Activated CD4-positive, alpha-beta T cell treated with anti-CD3 and anti-CD28 coated beads, Interleukin-2, Interleukin-6, amounts not matched to agents 100 ng/mL and 50 ng/mL, durations not matched to agents 16 hours and 8 hours (primary cell): ENCODE data around the gene FPGS.
"Not testable (repeated sequence)": the region's sequence is repeated elsewhere in the genome, so short reads cannot be mapped to it uniquely, and the experiment has no call there.

Source experiments
- DNase-seq: peaks from one replicate; pipeline ENCODE4 v3.0.0-alpha.2; 2020

The FPGS gene

DNA sequence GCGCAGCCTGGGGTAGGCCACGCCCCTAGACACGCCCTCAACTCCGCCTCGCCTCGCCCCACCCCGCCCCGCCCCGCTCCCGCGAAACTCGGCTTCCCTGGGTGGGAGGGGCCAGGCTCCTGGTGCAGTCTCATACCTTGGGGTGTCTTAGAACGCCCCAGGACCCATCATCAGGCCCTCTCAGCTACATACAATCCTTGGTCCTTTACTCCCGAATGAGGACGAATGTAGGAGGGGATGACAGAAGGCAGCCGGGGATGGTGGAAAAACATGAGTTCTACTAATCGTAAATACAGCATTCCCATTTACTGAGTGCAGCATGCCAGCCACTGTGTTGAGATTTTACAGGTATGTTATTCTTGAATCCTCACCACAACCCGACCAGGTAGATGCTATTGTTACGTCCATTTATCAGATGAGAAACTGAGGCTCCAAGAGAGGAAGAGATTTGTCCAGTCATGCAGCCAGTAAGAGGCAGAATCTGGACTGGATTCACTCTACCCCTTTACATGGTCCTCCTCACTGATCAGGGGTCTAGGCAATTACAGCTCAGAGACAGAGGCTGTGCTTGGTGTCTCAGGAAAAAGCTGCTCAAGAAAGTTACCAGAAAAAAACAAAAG lies 31.0 kb upstream of the FPGS start:
- no peak for DNase-seq

DNA sequence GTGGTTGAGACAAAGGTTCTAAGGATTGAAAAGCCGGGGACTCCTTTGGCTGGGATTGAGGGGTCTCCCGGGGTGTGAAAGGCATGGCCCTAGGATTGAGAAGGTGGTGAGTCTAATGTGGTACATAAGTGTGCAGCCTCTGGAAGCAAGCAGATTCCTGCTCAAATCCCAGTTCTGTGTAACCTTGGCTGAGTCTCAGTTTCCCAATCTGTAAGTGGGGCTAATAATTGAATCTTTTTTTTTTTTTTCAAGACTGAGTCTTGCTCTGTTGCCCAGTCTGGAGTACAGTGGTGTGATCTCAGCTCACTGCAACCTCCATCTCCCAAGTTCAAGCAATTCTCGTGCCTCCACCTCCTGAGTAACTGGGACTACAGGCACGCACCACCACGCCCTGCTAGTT lies 30.1 kb upstream of the FPGS start:
- no peak for DNase-seq

GRCh38 chr9:127773272-127773671 lies 29.4 kb upstream of the FPGS start:
- no peak for DNase-seq

GRCh38 chr9:127773981-127774380 lies 28.7 kb upstream of the FPGS start:
- no peak for DNase-seq

DNA sequence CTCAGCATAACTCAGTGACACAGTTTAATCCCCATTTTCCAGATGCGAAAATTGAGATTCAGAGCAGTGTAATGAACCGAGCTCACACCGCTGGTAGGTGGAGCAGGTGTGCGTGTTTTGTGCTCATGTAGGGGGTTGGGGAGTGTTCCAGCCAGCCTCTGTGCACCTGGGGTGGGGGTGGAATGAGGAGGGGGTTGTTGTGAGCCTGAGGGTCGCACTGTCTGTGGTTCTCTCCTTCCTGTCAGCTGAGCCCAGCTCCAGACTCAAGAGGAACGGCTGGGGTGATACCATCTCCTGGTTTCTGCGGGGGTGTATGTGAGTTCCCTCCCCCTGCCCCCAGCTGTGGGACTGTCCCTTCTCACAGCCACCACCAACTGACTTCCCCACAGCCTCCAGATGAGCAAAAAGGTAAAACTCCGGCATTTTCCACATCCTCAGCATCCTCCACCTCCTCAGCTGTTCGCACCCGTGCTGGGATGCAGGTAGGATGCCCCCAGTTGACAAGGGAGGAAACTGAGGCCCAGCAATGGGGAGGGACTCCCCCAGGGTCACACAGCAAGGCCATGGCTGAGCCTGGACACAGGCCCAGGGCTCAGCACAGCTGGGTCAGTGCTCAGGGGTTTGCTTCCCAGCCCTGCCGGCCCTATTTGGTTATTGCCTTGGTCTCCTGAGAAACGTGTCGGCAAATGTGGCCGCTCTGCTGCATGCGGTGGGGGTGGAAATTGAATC lies 26.3 kb upstream of the FPGS start:
- DNase-seq, result peak; percentile 89

DNA sequence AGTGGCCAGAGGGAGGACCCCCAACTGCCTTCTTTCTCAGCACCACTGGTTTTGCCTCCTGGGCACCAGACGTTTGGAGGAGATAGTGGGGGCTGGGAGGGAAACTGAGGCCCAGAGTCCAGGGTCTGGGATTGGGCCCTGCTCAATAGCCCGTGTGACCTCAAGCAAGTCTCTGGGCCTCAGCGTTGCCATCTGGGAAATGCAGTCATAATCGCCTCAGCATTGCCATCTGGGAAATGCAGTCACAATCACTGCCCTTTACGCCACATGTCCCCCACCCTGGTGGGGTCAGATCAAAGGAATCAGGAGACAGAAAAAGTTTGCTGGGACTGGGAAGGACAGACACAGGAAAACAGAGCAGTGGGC lies 25.8 kb upstream of the FPGS start:
- peak; percentile 61 for DNase-seq

DNA sequence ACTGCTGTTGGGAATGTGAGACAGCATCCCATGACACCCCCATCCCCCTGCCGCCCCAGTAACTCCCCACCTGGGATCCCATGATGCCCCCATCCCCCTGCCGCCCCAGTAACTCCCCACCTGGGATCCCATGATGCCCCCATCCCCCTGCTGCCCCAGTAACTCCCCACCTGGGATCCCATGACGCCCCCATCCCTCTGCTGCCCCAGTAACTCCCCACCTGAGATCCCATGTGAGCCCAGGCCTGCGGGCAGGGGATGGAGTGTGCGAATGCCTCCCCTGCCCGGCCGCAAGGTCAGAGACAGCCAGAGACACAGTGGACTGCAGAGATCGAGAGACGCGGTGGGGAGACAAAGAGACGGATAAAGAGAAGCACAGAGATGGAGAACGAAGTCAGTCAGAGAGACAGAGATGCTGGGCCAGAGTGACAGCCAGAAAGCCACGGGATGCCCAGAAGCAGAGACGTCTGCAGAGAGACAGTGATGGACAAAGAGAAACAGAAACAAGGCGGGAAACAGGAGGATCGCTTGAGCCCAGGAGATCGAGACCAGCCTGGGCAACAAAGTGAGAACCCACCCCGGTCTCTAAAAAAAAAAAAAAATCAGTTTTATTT lies 25.2 kb upstream of the FPGS start:
- peak; percentile 43 for DNase-seq

DNA sequence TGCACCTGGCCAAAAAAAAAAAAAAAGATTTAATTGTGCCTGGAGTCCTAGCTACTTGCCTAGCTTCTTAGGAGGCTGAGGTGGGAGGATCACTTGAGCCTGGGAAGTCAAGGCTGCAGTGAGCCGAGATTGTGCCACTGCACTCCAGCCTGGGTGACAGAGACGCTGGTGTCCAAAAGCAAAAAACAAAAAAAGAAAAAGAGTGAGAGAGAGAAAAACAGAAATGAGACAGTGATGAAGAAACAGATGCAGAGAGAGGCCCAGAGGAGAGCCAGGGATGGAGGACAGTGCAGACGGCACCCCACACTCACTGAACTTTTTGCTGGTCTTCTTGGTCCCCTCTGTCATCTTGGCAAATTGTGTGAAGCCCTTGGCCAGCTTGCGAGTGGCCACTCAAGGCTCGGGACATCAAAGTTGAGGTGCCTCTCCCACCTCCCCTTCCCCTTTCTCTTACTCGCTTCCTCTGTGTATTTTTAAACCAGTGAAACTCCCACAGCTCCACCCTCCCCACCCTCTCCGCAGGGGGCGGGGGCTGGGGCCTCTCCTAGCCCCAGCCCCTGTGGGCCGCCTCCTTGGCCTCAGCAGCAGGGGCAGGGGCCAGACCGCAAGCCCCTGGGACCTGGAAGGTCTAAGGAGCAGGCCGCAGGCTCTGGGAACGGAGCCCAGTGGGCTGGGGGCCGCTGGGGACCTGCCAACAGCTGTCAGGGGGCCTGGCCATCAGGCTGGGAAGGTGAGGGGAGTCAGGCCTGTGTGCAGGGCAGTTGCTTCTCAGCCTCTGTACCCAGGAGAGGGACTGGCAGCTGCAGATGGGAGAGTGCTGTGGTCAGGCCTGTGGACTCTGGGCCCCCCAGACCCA lies 24.2 kb upstream of the FPGS start, which contains the start of gene SH2D3C:
Gene SH2D3C (minus strand): TSS at position 387 of the 856 bp plus-strand sequence. CDS start 39 bp downstream, at position 348.
- peak; percentile 72 for DNase-seq

DNA sequence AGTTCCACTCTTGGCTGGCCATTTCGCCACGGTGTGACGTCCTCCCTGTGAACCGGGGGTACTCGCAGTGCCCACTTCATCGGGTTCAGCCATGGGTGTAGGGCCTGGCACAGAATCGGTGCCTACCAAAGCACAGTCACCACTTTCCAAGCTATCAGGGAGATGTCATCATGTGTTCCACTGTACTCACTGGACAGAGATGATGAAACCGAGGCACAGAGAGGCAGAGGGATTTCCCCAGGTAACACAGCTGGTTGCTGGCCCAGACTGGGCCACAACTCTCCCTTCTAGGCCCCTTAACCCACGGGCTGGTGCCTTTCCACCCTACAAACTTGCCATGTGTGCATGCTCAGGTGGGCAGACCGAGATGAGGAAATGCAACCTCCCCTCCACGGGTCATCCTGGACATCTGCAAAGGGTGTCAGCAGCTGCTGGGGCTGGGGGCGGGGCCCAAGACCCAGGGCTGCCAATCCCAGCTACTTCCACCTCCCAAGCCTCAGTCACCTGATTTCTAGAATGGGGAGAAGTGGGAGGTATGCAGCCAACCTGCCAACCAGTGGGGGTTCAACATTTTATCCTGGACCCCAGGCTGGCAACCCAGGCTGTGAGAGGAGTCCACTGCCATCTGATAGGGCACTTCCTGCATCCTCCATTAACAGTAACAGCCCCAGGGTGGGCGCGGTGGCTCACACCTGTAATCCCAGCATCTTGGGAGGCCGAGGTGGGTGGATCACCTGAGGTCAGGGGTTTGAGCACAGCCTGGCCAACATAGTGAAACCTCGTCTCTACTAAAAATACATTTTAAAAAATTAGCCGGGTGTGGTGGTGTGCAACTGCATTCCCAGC lies 23.3 kb upstream of the FPGS start:
- peak; percentile 83 for DNase-seq

- no peak for DNase-seq
Measured at GRCh38 chr9:127780126-127780885, 22.4 kb upstream of the FPGS start.

GRCh38 chr9:127780909-127781308 lies 21.8 kb upstream of the FPGS start:
- DNase-seq, result not testable (repeated sequence)

DNA sequence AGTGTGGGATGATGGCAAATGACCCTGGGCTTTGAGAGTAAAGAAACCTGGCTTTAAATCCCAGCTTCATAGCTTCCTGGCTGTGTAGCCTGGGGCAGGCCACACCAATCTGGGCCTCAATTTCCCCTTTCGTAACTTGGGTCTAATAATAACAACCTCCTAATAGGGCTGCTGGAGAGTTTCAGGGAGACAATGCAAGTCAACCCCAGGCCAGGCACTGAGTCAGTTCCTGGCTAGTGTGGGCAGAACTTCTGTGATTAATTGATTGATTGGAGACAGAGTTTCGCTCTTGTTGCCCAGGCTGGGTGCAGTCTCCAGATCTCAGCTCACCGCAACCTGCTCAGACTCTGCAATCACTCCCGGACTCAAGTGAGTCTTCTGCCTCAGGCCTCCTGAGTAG lies 20.9 kb upstream of the FPGS start:
- peak; percentile 33 for DNase-seq

GRCh38 chr9:127783111-127784008 lies 19.3 kb upstream of the FPGS start:
- peak; percentile 92 for DNase-seq

DNA sequence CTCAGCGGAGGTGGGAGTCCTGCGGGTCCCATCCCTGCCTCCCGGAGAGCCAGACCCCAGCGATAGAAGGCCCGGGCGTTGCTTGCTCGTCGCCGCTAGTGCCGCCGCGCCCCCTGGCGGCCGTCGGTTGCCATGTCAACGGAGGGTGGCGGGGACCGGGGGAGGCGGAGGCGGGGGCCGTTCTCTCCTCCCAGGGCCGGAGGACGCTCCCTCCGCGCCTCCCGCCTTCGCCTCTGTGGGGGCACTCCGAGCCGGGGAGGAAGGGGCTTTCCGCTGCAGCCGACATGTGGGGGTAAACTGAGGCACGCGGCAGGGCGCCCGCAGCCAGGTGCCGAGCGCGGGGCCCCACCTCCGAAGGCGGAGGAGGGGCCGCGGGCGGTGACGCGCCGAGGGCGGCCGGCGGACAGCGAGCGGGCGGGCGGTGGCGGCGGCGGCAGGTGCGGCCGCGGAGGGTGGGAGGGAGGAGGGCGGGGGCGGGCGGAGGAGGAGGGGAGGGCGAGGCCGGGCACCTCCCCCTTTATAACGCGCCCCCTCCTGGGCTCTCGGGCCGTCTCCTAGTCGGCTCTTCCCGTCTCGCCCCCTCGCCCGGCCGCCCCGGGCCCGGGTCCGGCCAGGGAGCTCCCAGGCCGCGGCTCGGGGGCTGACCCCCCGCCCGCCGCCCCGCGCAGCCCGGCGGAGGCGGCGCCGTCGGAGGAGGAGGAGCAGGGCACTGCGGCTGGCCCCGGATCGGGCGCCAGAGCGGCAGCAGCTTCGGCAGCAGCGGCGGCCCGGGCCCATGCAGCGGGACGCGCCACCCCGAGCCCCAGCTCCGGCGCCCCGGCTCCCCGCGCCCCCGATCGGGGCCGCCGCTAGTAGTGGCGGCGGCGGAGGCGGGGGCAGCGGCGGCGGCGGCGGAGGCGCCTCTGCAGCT lies 17.4 kb upstream of the FPGS start:
- peak; percentile 93 for DNase-seq

GRCh38 chr9:127785933-127786772 lies 16.5 kb upstream of the FPGS start, which contains the start of gene CDK9:
CDK9 (plus strand) TSS chr9:127786034; CDS start chr9:127786149, 115 bp downstream.
- peak; percentile 96 for DNase-seq

DNA sequence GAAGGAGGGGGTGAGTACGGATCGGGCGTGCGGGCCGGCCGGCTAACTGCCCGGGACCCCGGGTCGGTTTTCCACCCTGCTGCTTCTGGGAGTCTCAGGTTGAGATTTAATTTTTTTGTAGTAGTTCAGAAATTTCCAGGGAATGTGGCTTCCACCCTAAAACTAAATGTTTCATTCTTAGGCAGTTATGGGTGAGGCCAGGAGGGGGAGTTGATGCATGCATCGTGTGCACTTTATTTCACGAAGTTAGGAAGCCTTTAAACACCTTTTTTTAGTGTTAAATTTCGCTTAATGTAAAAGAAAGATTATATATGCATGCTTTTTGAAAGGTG lies 15.9 kb upstream of the FPGS start:
- no peak for DNase-seq

DNA sequence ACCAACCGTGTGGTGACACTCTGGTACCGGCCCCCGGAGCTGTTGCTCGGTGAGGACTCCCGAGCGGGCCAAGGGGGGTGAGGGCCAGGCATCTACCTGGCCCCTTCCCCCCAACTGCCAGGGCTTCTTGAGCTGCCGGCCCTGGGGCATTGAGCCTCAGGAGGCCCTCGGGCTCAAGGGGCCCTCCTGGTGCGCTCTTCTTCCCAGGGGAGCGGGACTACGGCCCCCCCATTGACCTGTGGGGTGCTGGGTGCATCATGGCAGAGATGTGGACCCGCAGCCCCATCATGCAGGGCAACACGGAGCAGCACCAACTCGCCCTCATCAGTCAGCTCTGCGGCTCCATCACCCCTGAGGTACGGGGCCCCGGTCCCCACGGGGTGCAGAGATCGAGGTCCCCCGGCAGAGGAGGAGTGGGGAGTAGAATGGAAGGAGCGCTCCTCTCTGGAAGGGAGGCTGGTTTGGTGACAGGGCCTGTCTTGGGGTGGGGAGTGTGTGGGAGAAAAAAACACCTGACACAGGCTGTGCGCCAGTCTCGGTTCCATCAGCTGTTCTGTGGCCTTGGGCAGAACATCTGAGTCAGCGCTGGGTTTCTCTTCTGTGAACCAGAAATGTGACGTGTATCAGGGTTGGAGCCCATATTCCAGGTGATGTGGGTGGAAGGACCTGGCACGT lies 14.2 kb upstream of the FPGS start:
- peak; percentile 60 for DNase-seq

DNA sequence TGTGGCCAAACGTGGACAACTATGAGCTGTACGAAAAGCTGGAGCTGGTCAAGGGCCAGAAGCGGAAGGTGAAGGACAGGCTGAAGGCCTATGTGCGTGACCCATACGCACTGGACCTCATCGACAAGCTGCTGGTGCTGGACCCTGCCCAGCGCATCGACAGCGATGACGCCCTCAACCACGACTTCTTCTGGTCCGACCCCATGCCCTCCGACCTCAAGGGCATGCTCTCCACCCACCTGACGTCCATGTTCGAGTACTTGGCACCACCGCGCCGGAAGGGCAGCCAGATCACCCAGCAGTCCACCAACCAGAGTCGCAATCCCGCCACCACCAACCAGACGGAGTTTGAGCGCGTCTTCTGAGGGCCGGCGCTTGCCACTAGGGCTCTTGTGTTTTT lies 13.5 kb upstream of the FPGS start:
- no peak for DNase-seq
